Neural progenitor cell (in vitro differentiated cells): Measurements from ENCODE around the gene CERS1. TPM values are rescaled to one million over a fixed set of nuclear protein-coding genes. Genes with fewer than 3 reads are reported as not detected.
"Not testable (repeated sequence)": the region's sequence is repeated elsewhere in the genome, so short reads cannot be mapped to it uniquely, and the experiment has no call there.

Experiments used
- DNase-seq: peaks from one replicate; pipeline ENCODE4 v3.0.0-alpha.2; 2016; ENCODE audit warnings: low spot score
- H2AFZ ChIP-seq: fragments of 200-600 bp; sonication (generic); replicated peaks from 2 replicates; pipeline ENCODE4 v1.6.1; 2016; ENCODE audit warnings: antibody characterized with exemption
- H3F3A ChIP-seq: fragments of 200-600 bp; sonication (generic); 2 replicates; pipeline ENCODE4 v1.6.1; 2016; ENCODE audit warnings: antibody characterized with exemption, low read depth
- H3K27ac ChIP-seq: fragments of 200-600 bp; sonication (generic); 2 replicates; pipeline ENCODE4 v1.5.1; 2016; ENCODE audit warnings: mild to moderate bottlenecking
- H3K27me3 ChIP-seq: fragments of 200-600 bp; sonication (generic); 2 replicates; pipeline ENCODE4 v1.6.1; 2016; ENCODE audit warnings: mild to moderate bottlenecking, moderate library complexity
- H3K36me3 ChIP-seq: fragments of 200-600 bp; sonication (generic); 2 replicates; pipeline ENCODE4 v1.5.1; 2016
- H3K4me1 ChIP-seq: fragments of 200-600 bp; sonication (generic); 2 replicates; pipeline ENCODE4 v1.6.1; 2016; ENCODE audit warnings: mixed run types
- H3K4me2 ChIP-seq: fragments of 200-600 bp; sonication (generic); 2 replicates; pipeline ENCODE4 v1.6.1; 2016
- H3K4me3 ChIP-seq: fragments of 200-600 bp; sonication (generic); 2 replicates; pipeline ENCODE4 v1.5.1; 2016
- H3K79me2 ChIP-seq: fragments of 200-600 bp; sonication (generic); 2 replicates; pipeline ENCODE4 v1.6.1; 2016; ENCODE audit warnings: low read depth
- H3K9ac ChIP-seq: fragments of 200-600 bp; sonication (generic); 2 replicates; pipeline ENCODE4 v1.6.1; 2016
- H3K9me3 ChIP-seq: fragments of 200-600 bp; sonication (generic); 2 replicates; pipeline ENCODE4 v1.5.1; 2016; ENCODE audit warnings: low read depth
- H4K20me1 ChIP-seq: fragments of 200-600 bp; sonication (generic); 2 replicates; pipeline ENCODE4 v1.6.1; 2016; ENCODE audit warnings: low read depth
- H3K27ac Mint-ChIP-seq: 3 replicates; pipeline ENCODE4 v1.8.0; 2021; ENCODE audit warnings: mixed read lengths
- H3K27me3 Mint-ChIP-seq: 2 replicates; pipeline ENCODE4 v1.8.0; 2022; ENCODE audit warnings: low read depth, mild to moderate bottlenecking, inconsistent platforms, moderate library complexity, mixed read lengths; ENCODE audit not compliant: insufficient read depth
- H3K36me3 Mint-ChIP-seq: 3 replicates; pipeline ENCODE4 v1.8.0; 2021; ENCODE audit warnings: mixed read lengths
- H3K4me1 Mint-ChIP-seq: 3 replicates; pipeline ENCODE4 v1.8.0; 2021; ENCODE audit warnings: mixed read lengths
- H3K4me3 Mint-ChIP-seq: 3 replicates; pipeline ENCODE4 v1.8.0; 2021; ENCODE audit warnings: mild to moderate bottlenecking, moderate library complexity, mixed read lengths
- H3K9me3 Mint-ChIP-seq: 3 replicates; pipeline ENCODE4 v1.8.0; 2020; ENCODE audit warnings: mixed read lengths
- CTCF ChIP-seq: fragments of 200-600 bp; sonication (generic); IDR thresholded peaks from 2 replicates; pipeline ENCODE4 v1.5.1; 2017; ENCODE audit warnings: antibody characterized with exemption, mild to moderate bottlenecking
- EZH2 ChIP-seq: fragments of 200-600 bp; sonication (generic); IDR thresholded peaks from 2 replicates; pipeline ENCODE4 v1.6.1; 2017; ENCODE audit warnings: antibody characterized with exemption, mild to moderate bottlenecking, moderate library complexity
- EZH2phosphoT487 ChIP-seq: fragments of 200-600 bp; sonication (generic); IDR thresholded peaks from 2 replicates; pipeline ENCODE4 v1.6.1; 2017; ENCODE audit warnings: antibody characterized with exemption
- total RNA-seq: library from RNA; depleted of rRNA; stranded (reverse); fragments of >200 nt; gene quantifications from 2 replicates; pipeline ENCODE4 v1.2.3, GENCODE V29; 2015; ENCODE audit warnings: low replicate concordance

CERS1 gene
- total RNA-seq, 1 donor from 2014 or later: 1.9 TPM

GRCh38 chr19:18920400-18920799 is 24.4 kb upstream of the CERS1 start:
- no peaks in the 10 kb centered on the region for H3K36me3 ChIP-seq

GRCh38 chr19:18919900-18920214 is 23.9 kb upstream of the CERS1 start:
- H3K9me3 ChIP-seq: no peaks in the 10 kb centered on the region
- H3K27me3 ChIP-seq: no peaks in the 10 kb centered on the region
- Mint-ChIP-seq H3K27me3 (peaks cover 10% of the 10 kb centered on the region), H3K4me1 (peaks cover 19% of the 10 kb centered on the region), H3K36me3 (peaks cover 8% of the 10 kb centered on the region), H3K9me3 (no peaks in the 10 kb centered on the region), H3K27ac (no peak overlapping the region), H3K4me3 (peak overlapping the region; percentile 91)
- H2AFZ ChIP-seq: no peak overlapping the region
- H3K4me2 ChIP-seq: peak overlapping the region; percentile 87
- DNase-seq: no peak
- no peak for TF ChIP-seq EZH2phosphoT487
- TF ChIP-seq EZH2: no peak
- no peak for TF ChIP-seq CTCF
- H3K4me3 ChIP-seq: peak overlapping the region; percentile 99
- H4K20me1 ChIP-seq: peaks cover 15% of the 10 kb centered on the region
- no peaks in the 10 kb centered on the region for H3F3A ChIP-seq
- peaks cover 52% of the 10 kb centered on the region for H3K79me2 ChIP-seq
- H3K9ac ChIP-seq: peak overlapping the region; percentile 67
- no peaks in the 10 kb centered on the region for H3K36me3 ChIP-seq
- no peak overlapping the region for H3K27ac ChIP-seq
- H3K4me1 ChIP-seq: peaks cover 3% of the 10 kb centered on the region

More at GRCh38 chr19:18920400-18920799, 24.4 kb upstream of the CERS1 start:
- Histone ChIP-seq H3K4me3 (peak overlapping the region; percentile 99), H4K20me1 (peaks cover 9% of the 10 kb centered on the region), H3K4me2 (peak overlapping the region; percentile 87), H3K27me3 (no peaks in the 10 kb centered on the region), H2AFZ (no peak overlapping the region), H3K79me2 (peaks cover 47% of the 10 kb centered on the region), H3F3A (no peaks in the 10 kb centered on the region), H3K9ac (peak overlapping the region; percentile 67), H3K4me1 (peaks cover 3% of the 10 kb centered on the region), H3K9me3 (no peaks in the 10 kb centered on the region), H3K27ac (no peak overlapping the region)
- DNase-seq: no peak
- H3K4me3 Mint-ChIP-seq: peak overlapping the region; percentile 91
- H3K27me3 Mint-ChIP-seq: peaks cover 10% of the 10 kb centered on the region
- TF ChIP-seq EZH2: no peak
- TF ChIP-seq CTCF: no peak
- TF ChIP-seq EZH2phosphoT487: no peak
- H3K27ac Mint-ChIP-seq: no peak overlapping the region
- no peaks in the 10 kb centered on the region for H3K9me3 Mint-ChIP-seq
- peaks cover 19% of the 10 kb centered on the region for H3K4me1 Mint-ChIP-seq
- peaks cover 5% of the 10 kb centered on the region for H3K36me3 Mint-ChIP-seq

GRCh38 chr19:18919086-18919899 is 23.3 kb upstream of the CERS1 start, which contains the start of the genes COPE and DDX49:
Gene COPE, minus strand, starts transcription at chr19:18919387. Its CDS starts 39 bp downstream, at chr19:18919348.
Gene DDX49, plus strand, starts transcription at chr19:18919715. Its CDS starts 27 bp downstream, at chr19:18919742.
- H2AFZ ChIP-seq: peak within 1 kb of the TSS; percentile 74
- H3F3A ChIP-seq: no peaks in the 10 kb centered on the region
- H3K4me2 ChIP-seq: peak within 1 kb of the TSS; percentile 97
- peak within 1 kb of the TSS; percentile 46 for H3K27ac ChIP-seq
- H3K9ac ChIP-seq: peak within 1 kb of the TSS; percentile 96
- peak within 1 kb of the TSS; percentile 99 for H3K4me3 ChIP-seq
- peak within 1 kb of the TSS; percentile 91 for H3K4me3 Mint-ChIP-seq
- H3K4me1 Mint-ChIP-seq: peaks cover 19% of the 10 kb centered on the region
- H3K27me3 ChIP-seq: no peaks in the 10 kb centered on the region
- H3K9me3 Mint-ChIP-seq: no peaks in the 10 kb centered on the region
- H3K79me2 ChIP-seq: peaks cover 58% of the 10 kb centered on the region
- H3K36me3 Mint-ChIP-seq: peaks cover 8% of the 10 kb centered on the region
- DNase-seq: peak; percentile 99
- TF ChIP-seq CTCF (peak; percentile 4), EZH2phosphoT487 (no peak), EZH2 (no peak)
- H3K9me3 ChIP-seq: no peaks in the 10 kb centered on the region
- H3K27me3 Mint-ChIP-seq: peaks cover 10% of the 10 kb centered on the region
- H3K36me3 ChIP-seq: no peaks in the 10 kb centered on the region
- H3K27ac Mint-ChIP-seq: peak within 1 kb of the TSS; percentile 48
- H3K4me1 ChIP-seq: peaks cover 3% of the 10 kb centered on the region
- peaks cover 21% of the 10 kb centered on the region for H4K20me1 ChIP-seq

GRCh38 chr19:18917593-18917992 is 21.6 kb upstream of the CERS1 start:
- not testable (repeated sequence) for H3K9ac ChIP-seq, H3K27me3 Mint-ChIP-seq, H3K36me3 ChIP-seq, H3F3A ChIP-seq, H2AFZ ChIP-seq, H3K27ac ChIP-seq, H3K27ac Mint-ChIP-seq, H3K4me2 ChIP-seq, H3K9me3 ChIP-seq, H3K9me3 Mint-ChIP-seq, H3K27me3 ChIP-seq, H3K4me3 ChIP-seq, DNase-seq, H3K4me1 ChIP-seq
- Mint-ChIP-seq H3K4me1 (peaks cover 19% of the 10 kb centered on the region), H3K36me3 (peaks cover 15% of the 10 kb centered on the region), H3K4me3 (peak overlapping the region; percentile 91)
- peaks cover 29% of the 10 kb centered on the region for H4K20me1 ChIP-seq
- peaks cover 59% of the 10 kb centered on the region for H3K79me2 ChIP-seq
